ENCODE measurements around the gene CAMK2D.

DNA sequence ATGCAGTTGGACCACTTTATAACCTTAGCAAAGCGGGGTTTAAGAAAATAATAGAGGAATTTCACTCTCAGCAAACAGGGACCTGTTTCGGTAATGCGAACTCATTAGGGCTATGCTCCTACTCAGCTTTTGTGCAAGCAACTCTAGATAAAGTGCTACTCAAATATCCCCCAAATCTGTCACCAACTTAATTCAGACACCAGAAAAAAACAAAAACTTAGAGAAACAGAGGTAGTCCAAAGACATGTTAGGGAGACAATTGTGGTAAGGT, 123.0 kb downstream of the CAMK2D start:
- TF ChIP-seq, protein P1, sequence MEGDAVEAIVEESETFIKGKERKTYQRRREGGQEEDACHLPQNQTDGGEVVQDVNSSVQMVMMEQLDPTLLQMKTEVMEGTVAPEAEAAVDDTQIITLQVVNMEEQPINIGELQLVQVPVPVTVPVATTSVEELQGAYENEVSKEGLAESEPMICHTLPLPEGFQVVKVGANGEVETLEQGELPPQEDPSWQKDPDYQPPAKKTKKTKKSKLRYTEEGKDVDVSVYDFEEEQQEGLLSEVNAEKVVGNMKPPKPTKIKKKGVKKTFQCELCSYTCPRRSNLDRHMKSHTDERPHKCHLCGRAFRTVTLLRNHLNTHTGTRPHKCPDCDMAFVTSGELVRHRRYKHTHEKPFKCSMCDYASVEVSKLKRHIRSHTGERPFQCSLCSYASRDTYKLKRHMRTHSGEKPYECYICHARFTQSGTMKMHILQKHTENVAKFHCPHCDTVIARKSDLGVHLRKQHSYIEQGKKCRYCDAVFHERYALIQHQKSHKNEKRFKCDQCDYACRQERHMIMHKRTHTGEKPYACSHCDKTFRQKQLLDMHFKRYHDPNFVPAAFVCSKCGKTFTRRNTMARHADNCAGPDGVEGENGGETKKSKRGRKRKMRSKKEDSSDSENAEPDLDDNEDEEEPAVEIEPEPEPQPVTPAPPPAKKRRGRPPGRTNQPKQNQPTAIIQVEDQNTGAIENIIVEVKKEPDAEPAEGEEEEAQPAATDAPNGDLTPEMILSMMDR (IDR thresholded peaks at IDR 0.05; ENCODE audit: borderline replicate concordance, extremely low read depth, low read length, poor library complexity, severe bottlenecking): no peak
- no peak for TF ChIP-seq EZH2 (IDR thresholded peaks at IDR 0.05; ENCODE audit: borderline replicate concordance, low read depth, low read length, severe bottlenecking)

All from DND-41 (cell line).